CD4-positive, alpha-beta T cell (primary cell): ENCODE results near the gene LMF1. TPM values are rescaled to one million over a fixed set of nuclear protein-coding genes. Genes with fewer than 3 reads are reported as not detected.

Source experiments
- ATAC-seq: fragments of 200-7000 bp; cut with Tn5 transposase; one replicate; pipeline ENCODE4 v1.10.0; 2022; ENCODE audit warnings: mild to moderate bottlenecking; ENCODE audit not compliant: poor library complexity
- CTCF ChIA-PET: fragments of 350-600 bp; sonication (Branson Sonifier 250); formaldehyde crosslinking; loops from one replicate; lab custom pipeline; 2021; ENCODE audit warnings: antibody characterized with exemption, inconsistent platforms; lab: Charles Lee
- POLR2A ChIA-PET: fragments of 350-600 bp; sonication (Branson Sonifier 250); formaldehyde crosslinking; loops from one replicate; lab custom pipeline; 2021; ENCODE audit warnings: antibody characterized with exemption, inconsistent platforms; lab: Charles Lee
- DNase-seq, 14 experiments: peaks; one replicate each; pipeline ENCODE4 v3.0.0-alpha.2; 2013 to 2020; ENCODE audit warnings: mixed read lengths in 2 of 14
- H3K27ac ChIP-seq, 2 donors: one replicate each; pipeline versions ENCODE4 v1.5.1 to v1.7.0; 2013; ENCODE audit warnings: low read length in 2 of 2, low read depth in 1 of 2, mild to moderate bottlenecking in 1 of 2
- H3K27me3 ChIP-seq, 2 experiments: 1 replicate in 1 of 2; 2 replicates in 1 of 2; pipeline versions ENCODE4 v1.6.1 to v1.7.0; 2013; ENCODE audit warnings: low read length in 2 of 2, control low read depth in 1 of 2, mild to moderate bottlenecking in 1 of 2, moderate library complexity in 1 of 2; ENCODE audit not compliant: insufficient read depth in 2 of 2, control insufficient read depth in 1 of 2
- H3K36me3 ChIP-seq: one replicate; pipeline ENCODE4 v1.6.1; 2013; ENCODE audit warnings: low read length, control low read depth; ENCODE audit not compliant: insufficient read depth
- H3K4me1 ChIP-seq: one replicate; pipeline ENCODE4 v1.6.1; 2013; ENCODE audit warnings: low read length, control low read depth; ENCODE audit not compliant: insufficient read depth
- H3K4me3 ChIP-seq: one replicate; pipeline ENCODE4 v1.5.1; 2013; ENCODE audit warnings: mild to moderate bottlenecking, low read length, moderate library complexity
- H3K9me3 ChIP-seq, 2 experiments: 1 replicate in 1 of 2; 2 replicates in 1 of 2; pipeline versions ENCODE4 v1.6.1 to v1.7.0; 2013; ENCODE audit warnings: low read length in 2 of 2, mild to moderate bottlenecking in 2 of 2, control low read depth in 1 of 2, moderate library complexity in 1 of 2; ENCODE audit not compliant: control insufficient read depth in 1 of 2, insufficient read depth in 1 of 2
- H3K27ac Mint-ChIP-seq: one replicate; pipeline ENCODE4 v1.8.0; 2020; ENCODE audit warnings: mixed read lengths
- H3K27me3 Mint-ChIP-seq: one replicate; pipeline ENCODE4 v1.8.0; 2021; ENCODE audit warnings: mixed read lengths
- H3K36me3 Mint-ChIP-seq: one replicate; pipeline ENCODE4 v1.8.0; 2021; ENCODE audit warnings: low read depth, mixed read lengths
- H3K4me1 Mint-ChIP-seq: one replicate; pipeline ENCODE4 v1.8.0; 2021; ENCODE audit warnings: low read depth, mixed read lengths
- H3K4me3 Mint-ChIP-seq: one replicate; pipeline ENCODE4 v1.8.0; 2020; ENCODE audit warnings: mild to moderate bottlenecking, mixed read lengths
- H3K9me3 Mint-ChIP-seq: one replicate; pipeline ENCODE4 v1.8.0; 2020; ENCODE audit warnings: mixed read lengths
- intact Hi-C, 2 experiments: fragments of 100-400 bp; cut with DNase I in 1 of 2; cut with micrococcal nuclease in 1 of 2; formaldehyde crosslinking; loops; one replicate each; pipeline versions ENCODE4 v1.15.1 to v1.9.0; 2023 to 2025; cut with DNase I, micrococcal nuclease
- total RNA-seq, 174 experiments: library from RNA in 2 of 174; stranded (reverse) in 2 of 174; gene quantifications; one replicate each; pipeline ENCODE4 v1.2.3 and lab custom pipeline; 2021 to 2026
- TF ChIP-seq, protein P1 (sequence below): fragments of 200-600 bp; IDR thresholded peaks from one replicate; pipeline ENCODE4 v1.8.0; 2022; ENCODE audit warnings: antibody characterized with exemption, mild to moderate bottlenecking

LMF1 gene
- total RNA-seq, 2 experiments from 2014 or later = 26.8 to 27.6 TPM

DNA sequence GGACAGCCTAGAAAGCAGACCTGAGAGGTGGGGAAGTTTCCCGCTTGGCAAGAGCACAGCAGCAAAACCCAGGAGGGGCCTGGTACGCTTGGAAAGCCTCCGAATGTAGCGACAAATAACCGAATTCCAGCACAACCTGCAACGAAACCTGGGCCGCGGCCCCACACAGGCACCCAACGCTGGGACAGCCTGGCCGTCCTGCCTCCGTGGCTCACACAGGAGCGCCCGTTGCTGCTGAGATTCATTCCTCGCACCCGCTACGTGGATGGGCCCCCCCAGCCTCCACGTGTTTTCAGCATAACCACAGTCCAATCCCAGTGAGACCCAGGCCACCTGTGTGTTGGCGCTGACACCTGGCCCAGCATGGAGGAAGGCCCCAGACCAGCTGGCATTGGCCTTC, 42.9 kb downstream of the LMF1 start:
- POLR2A ChIA-PET = no interaction called here
- H3K27me3 Mint-ChIP-seq = no peaks in the 10 kb centered on the region

DNA sequence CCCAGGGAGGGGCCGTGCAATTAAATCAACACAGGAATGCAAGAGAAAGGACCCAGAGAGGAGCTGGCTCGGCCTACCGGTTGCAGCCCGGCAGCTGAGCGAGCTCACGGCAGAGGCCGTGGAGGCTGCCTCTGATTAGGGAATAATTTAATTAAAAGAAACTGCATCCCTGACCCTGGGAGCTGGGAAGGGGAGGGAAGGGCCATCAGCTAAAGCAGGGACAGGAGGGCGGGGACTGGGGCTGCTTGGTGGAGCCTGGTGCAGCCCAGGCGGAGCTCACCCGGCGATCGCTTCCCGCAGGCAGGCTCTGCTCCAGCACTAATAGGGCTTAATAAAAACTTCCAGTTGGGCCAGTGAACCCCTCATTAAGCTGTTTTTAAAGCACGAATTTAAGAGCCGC, 43.4 kb downstream of the LMF1 start:
- Histone ChIP-seq H3K27me3 (no peaks in the 10 kb centered on the region), H3K36me3 (peaks cover 24% of the 10 kb centered on the region), H3K27ac (no peak overlapping the region), H3K4me3 (no peak overlapping the region), H3K4me1 (no peaks in the 10 kb centered on the region), H3K9me3 (peaks cover 5 to 23% of the 10 kb centered on the region in 2 experiments)
- Mint-ChIP-seq H3K27ac (no peak overlapping the region), H3K4me1 (no peaks in the 10 kb centered on the region), H3K27me3 (no peaks in the 10 kb centered on the region), H3K4me3 (no peak overlapping the region), H3K36me3 (peaks cover 38% of the 10 kb centered on the region), H3K9me3 (no peaks in the 10 kb centered on the region)
- ChIA-PET CTCF (no interaction called here), POLR2A (no interaction called here)
- intact Hi-C loops = no loop called here
- ATAC-seq (no peak), DNase-seq (no peak)
- TF ChIP-seq, protein P1, sequence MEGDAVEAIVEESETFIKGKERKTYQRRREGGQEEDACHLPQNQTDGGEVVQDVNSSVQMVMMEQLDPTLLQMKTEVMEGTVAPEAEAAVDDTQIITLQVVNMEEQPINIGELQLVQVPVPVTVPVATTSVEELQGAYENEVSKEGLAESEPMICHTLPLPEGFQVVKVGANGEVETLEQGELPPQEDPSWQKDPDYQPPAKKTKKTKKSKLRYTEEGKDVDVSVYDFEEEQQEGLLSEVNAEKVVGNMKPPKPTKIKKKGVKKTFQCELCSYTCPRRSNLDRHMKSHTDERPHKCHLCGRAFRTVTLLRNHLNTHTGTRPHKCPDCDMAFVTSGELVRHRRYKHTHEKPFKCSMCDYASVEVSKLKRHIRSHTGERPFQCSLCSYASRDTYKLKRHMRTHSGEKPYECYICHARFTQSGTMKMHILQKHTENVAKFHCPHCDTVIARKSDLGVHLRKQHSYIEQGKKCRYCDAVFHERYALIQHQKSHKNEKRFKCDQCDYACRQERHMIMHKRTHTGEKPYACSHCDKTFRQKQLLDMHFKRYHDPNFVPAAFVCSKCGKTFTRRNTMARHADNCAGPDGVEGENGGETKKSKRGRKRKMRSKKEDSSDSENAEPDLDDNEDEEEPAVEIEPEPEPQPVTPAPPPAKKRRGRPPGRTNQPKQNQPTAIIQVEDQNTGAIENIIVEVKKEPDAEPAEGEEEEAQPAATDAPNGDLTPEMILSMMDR = no peak

More for the DNA sequence above, 42.9 kb downstream of the LMF1 start:
- no peak overlapping the region for H3K27ac Mint-ChIP-seq
- no peak overlapping the region for H3K4me3 Mint-ChIP-seq
- no peaks in the 10 kb centered on the region for H3K4me1 Mint-ChIP-seq
- TF ChIP-seq, protein P1 = no peak
- intact Hi-C loops = no loop called here
- no peaks in the 10 kb centered on the region for H3K9me3 Mint-ChIP-seq
- DNase-seq = no peak
- Histone ChIP-seq H3K27ac (no peak overlapping the region), H3K27me3 (no peaks in the 10 kb centered on the region), H3K9me3 (peaks cover 5 to 23% of the 10 kb centered on the region in 2 experiments), H3K36me3 (peaks cover 29% of the 10 kb centered on the region), H3K4me1 (no peaks in the 10 kb centered on the region), H3K4me3 (no peak overlapping the region)
- no peak for ATAC-seq
- CTCF ChIA-PET = no interaction called here
- peaks cover 40% of the 10 kb centered on the region for H3K36me3 Mint-ChIP-seq

DNA sequence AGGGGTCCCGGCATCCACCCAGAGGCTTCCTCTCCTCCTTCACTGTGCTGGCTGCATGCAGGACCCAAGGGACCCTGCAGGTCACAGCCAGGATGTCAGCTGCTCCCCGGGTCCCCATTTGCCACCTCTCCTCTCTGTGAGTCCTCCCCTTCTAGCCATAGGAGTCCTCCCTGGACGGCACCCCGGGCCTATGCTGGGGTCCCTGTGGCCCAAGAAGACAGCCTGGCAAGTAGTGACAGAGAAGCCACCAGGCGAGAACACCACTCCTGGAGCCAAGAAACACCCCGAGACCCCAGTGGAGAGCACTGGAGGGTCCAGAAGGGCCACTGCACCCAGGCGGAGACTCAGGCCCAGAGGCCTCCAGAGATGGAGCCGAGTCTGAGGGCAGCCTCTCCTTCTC, 44.1 kb downstream of the LMF1 start:
- peaks cover 5 to 23% of the 10 kb centered on the region in 2 experiments for H3K9me3 ChIP-seq
- no peak overlapping the region for H3K4me3 ChIP-seq
- ATAC-seq = no peak
- Mint-ChIP-seq H3K27me3 (no peaks in the 10 kb centered on the region), H3K4me1 (no peaks in the 10 kb centered on the region), H3K27ac (no peak overlapping the region), H3K9me3 (no peaks in the 10 kb centered on the region), H3K36me3 (peaks cover 41% of the 10 kb centered on the region), H3K4me3 (no peak overlapping the region)
- no peaks in the 10 kb centered on the region for H3K4me1 ChIP-seq
- TF ChIP-seq, protein P1 = no peak
- no peaks in the 10 kb centered on the region for H3K27me3 ChIP-seq
- no peak for DNase-seq
- no peak overlapping the region for H3K27ac ChIP-seq
- ChIA-PET POLR2A (no interaction called here), CTCF (no interaction called here)
- intact Hi-C loops = no loop called here
- H3K36me3 ChIP-seq = peaks cover 29% of the 10 kb centered on the region
